Right hindlimb (tissue), 1 donor: ENCODE data around the gene PER2.
A peak's percentile ranks its signal among the peaks of the same experiment; 100 is the strongest.

Experiments used
- DNase-seq: peaks from one replicate; pipeline ENCODE4 v3.0.0-alpha.2; 2018

The PER2 gene

GRCh38 chr2:238263204-238264071 is 25.0 kb downstream of the PER2 start:
- DNase-seq = peak; percentile 93

- no peak for DNase-seq
These were observed 25.8 kb downstream of the PER2 start for GRCh38 chr2:238262496-238263122.

GRCh38 chr2:238261718-238262375 is 26.6 kb downstream of the PER2 start:
- DNase-seq = no peak

GRCh38 chr2:238260883-238261282 is 27.5 kb downstream of the PER2 start:
- no peak for DNase-seq

- no peak for DNase-seq
These were observed 29.1 kb downstream of the PER2 start for GRCh38 chr2:238259061-238260020.

- no peak for DNase-seq
These were observed 30.4 kb downstream of the PER2 start for GRCh38 chr2:238257786-238258700.

GRCh38 chr2:238256594-238257104 is 31.8 kb downstream of the PER2 start:
- peak; percentile 64 for DNase-seq

GRCh38 chr2:238256111-238256510 is 32.3 kb downstream of the PER2 start:
- DNase-seq = no peak

- DNase-seq = no peak
These were observed 32.8 kb downstream of the PER2 start for GRCh38 chr2:238255636-238256035.

GRCh38 chr2:238255151-238255551 is 33.3 kb downstream of the PER2 start:
- no peak for DNase-seq

GRCh38 chr2:238254095-238254723 is 34.2 kb downstream of the PER2 start:
- no peak for DNase-seq

- DNase-seq = no peak
These were observed 35.4 kb downstream of the PER2 start for GRCh38 chr2:238252766-238253630.

GRCh38 chr2:238251986-238252385 is 36.4 kb downstream of the PER2 start:
- no peak for DNase-seq

GRCh38 chr2:238251331-238251730 is 37.1 kb downstream of the PER2 start:
- no peak for DNase-seq

- no peak for DNase-seq
These were observed 37.5 kb downstream of the PER2 start for GRCh38 chr2:238250896-238251295.

GRCh38 chr2:238247841-238248453 is 40.5 kb downstream of the PER2 start:
- DNase-seq = no peak

GRCh38 chr2:238247002-238247822 is 41.2 kb downstream of the PER2 start:
- no peak for DNase-seq

- DNase-seq = no peak
These were observed 44.3 kb downstream of the PER2 start for GRCh38 chr2:238244151-238244550.
